NCI-H1436 treated with DMSO at 0.1 percent for 48 hours (cell line): Measurements from ENCODE around the gene TSPO.

Experiments
- DNase-seq: peaks from one replicate; lab custom pipeline; 2025; lab: John Stamatoyannopoulos, UW

Gene TSPO

DNA sequence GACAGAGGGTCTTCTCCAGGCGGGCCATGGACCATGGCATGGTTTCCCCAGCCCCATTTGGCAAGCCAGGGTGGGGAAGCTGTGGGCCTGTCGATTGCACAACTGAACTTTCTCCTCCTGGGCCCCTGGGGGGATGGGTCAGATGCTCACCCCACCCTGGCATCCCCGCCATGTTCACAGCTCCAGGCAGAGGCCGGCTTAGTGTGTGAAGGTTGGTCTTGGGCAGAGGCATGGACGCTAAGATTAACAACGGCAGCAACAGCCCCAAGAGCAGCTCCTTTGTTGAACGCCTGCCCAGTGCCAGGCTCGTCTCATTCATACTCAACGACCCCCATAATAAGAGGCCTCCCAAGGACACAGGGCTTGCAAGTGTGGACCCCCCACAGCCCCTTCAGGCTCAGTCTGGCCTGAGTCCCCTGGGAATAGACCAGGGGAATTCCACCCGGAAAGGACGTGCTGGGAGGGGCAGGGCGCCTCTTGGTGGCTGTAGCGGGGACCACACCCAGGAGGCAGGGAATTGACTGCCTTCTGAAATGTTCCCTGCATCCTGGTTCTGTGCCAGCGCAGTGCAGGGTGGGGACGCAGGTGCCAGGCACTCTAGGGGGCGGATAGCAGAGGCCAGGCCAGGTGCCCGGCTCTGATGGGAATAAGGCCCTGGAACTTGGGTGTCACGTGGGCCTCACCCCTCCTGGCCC lies 8.3 kb downstream of the TSPO start:
- DNase-seq: no peak

DNA sequence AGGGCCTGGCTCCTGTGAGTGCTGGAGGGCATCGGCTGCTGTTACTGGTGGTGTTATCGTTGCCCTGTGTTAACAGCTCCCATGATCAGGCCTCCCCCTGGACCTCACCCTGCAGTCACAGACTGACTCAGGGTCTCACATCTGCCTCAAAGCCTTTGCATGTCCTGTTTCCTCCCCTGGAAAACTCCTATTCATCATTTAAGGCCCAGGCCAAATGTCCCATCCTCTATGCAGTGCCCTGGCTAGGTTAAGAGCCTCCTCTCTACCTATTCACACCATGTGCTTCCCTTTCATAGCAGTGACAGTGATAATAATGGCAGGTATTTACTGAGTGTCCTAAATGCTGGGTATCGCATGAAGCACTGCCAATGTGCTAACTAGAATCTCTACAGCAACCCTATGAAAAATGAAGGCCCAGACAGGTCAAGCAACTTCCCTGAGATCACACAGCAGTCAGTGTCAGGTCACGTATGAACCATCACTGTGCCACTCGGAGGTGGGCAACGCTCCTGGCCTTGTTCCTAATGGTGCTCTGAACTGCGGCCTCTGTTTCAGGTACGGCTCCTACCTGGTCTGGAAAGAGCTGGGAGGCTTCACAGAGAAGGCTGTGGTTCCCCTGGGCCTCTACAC lies 9.3 kb downstream of the TSPO start:
- DNase-seq: no peak

- DNase-seq: no peak
Observed at GRCh38 chr22:43162412-43163150, 11.2 kb downstream of the TSPO start.

GRCh38 chr22:43163241-43163795 lies 12.0 kb downstream of the TSPO start:
- DNase-seq: no peak

DNA sequence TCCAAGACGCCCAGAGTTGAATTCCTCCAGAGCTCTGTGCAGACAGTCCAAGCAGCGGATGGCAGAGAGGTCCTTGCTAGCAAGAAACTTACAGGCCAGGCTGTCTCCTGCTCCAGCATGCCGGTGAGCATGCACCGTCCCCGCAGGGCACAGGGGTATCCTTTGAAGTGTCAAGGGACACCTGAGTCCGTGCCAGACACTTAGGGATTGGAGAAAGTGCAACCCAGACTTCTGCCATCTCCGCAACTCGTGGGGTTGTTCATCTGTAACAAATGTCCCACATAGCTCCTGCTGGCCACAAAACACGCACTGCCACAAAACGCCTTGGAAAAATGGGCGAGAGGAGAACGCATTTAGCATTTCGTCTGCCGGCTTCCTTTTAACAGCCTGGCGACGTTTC lies 13.3 kb downstream of the TSPO start:
- no peak for DNase-seq

GRCh38 chr22:43166132-43166930 lies 15.0 kb downstream of the TSPO start:
- no peak for DNase-seq

GRCh38 chr22:43167001-43167589 lies 15.7 kb downstream of the TSPO start:
- DNase-seq: no peak

DNA sequence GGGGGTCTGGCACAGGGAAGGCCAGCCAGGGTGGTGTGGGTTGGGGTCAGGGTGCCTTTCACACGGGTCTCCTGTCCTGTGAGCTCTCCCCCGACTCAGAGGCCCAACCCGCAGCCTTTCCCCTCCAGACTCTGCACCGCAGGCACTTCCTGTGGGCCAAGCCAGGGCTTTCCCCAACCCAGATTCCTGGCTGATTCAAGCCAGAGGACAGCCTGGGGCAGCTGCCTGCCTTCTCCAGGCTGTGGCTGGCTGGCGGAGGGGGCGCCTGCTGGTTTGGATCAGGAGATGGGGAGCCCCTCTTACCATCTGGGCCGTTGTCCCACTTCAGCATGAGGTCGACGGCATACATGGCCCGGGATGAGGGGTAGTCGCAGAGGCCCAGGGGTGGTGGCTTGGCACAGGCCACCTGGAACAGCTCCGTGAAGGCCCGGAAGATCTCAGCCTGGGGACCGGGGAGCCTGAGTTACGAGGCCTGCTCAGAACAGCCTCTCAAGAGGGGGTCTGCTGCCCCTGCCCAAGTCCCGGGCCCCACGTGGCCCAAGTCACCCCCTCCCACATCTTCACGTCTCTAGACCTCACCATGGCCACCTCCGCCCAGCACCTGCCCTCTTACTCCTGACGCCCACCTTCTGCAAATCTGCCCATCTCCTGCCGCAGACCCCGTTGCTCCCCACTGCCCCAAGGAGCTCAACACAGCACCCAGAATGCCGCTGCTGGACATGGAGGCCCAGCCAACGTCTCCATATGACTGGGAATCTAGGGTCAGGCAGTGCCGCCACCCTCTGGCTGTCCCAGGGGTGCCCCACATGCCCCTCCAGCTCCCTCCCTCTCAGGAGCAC lies 17.3 kb downstream of the TSPO start:
- DNase-seq: no peak

- no peak for DNase-seq
Observed at GRCh38 chr22:43169310-43170130, 18.2 kb downstream of the TSPO start.

- no peak for DNase-seq
Observed at GRCh38 chr22:43170131-43170480, 18.7 kb downstream of the TSPO start.

DNA sequence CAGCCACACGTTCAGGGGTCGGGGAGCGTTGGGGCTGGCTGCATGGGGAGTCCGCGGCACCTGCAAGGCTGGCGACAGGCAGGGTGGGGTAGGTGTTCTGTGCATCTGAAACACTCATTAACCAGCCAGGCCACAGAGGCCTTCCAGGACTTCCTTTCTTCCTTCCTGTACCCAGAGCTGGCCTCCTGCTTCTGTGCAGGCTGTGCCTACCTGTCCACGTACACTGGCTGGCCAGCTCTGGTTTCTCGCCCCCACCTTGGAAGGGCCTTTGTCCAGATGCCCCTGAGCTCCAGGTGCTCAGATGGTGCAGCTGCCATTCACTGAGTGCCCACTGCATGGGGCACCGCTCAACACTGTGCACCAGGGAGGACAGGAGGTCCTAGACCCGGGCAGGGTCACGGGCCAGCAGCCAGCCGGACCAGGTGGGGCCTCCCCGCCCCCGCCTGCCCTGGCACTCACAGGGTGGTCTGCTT lies 19.7 kb downstream of the TSPO start:
- no peak for DNase-seq

DNA sequence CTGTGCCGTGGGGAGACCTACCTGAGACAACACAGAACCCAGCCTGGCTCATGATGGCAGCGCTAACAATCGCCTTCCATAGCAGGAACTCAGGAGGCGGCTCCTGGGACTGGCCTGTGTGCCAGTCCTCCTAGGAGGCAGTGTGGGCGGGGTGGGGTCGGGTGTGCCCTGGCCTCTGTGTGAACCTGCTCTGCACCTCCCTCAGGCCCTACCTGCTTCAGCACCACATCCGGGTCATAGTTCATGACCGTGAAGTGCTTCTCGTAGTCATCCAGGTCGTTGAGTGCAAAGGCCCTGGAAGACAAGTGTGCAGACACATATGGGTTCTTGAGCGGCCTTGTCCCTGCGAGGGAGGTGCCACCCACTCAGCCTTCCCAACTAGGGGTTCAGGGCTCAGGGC lies 20.2 kb downstream of the TSPO start:
- DNase-seq: no peak

DNA sequence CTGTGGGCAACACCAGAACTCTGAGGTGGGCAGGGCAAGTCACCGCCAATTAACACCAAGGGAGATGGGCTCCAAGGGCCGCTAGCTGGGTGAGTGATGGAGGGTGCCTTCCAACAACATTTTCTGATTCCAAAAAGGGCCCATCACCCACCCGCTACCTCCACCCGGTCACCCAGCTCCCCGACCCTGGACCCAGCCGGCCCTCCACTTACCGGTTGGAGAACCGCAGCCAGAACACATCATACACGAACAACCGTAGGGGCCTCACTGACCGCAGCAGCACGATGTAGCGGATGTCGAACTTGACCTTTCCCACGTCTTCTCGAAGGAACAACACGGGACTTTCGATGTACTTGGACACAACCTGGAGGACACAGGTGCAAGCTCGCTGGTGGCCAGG lies 20.8 kb downstream of the TSPO start:
- no peak for DNase-seq

- no peak for DNase-seq
Observed at GRCh38 chr22:43173566-43173965, 22.2 kb downstream of the TSPO start.

- DNase-seq: no peak
Observed at GRCh38 chr22:43173976-43174720, 22.8 kb downstream of the TSPO start.

GRCh38 chr22:43174941-43175531 lies 23.7 kb downstream of the TSPO start:
- no peak for DNase-seq

DNA sequence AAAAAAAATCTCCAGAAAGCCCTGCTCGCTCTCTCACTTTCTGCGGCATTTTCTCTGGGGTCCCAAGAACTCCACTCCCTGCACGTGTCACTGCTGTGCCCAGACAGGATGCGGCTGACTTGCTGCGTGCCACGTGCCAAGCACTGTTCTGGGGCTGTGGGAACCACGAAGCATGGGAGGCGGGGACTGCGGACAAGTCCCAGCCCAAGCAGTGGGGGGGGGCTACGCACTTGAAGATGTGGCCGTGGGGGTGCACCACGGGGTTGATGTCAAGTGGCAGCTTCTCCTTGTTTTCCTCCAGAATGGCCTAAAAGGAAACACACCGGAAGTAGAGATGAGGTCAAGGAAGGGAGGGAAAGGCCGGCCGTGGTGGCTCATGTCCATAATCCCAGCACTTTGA lies 24.7 kb downstream of the TSPO start:
- no peak for DNase-seq

GRCh38 chr22:43177479-43177878 lies 26.1 kb downstream of the TSPO start:
- no peak for DNase-seq
